Mammary epithelial cell (primary cell): ENCODE results near the gene AP1M1.

ENCODE experiments used
- CTCF ChIP-seq, 2 donors: IDR thresholded peaks in 1 of 2; conservative IDR thresholded peaks in 1 of 2; 2 replicates each; pipeline ENCODE4 v1.5.1; 2011 to 2012; ENCODE audit warnings: inconsistent platforms in 2 of 2, low read length in 2 of 2, mild to moderate bottlenecking in 2 of 2, control low read depth in 1 of 2, low read depth in 1 of 2; ENCODE audit not compliant: insufficient read depth in 1 of 2; ENCODE audit errors: extremely low read depth in 1 of 2
- EZH2 ChIP-seq: IDR thresholded peaks from 2 replicates; pipeline ENCODE4 v1.6.1; 2012; ENCODE audit warnings: low read length, inconsistent platforms, borderline replicate concordance

GRCh38 chr19:16160943-16161560 lies 36.7 kb upstream of the AP1M1 start:
- TF ChIP-seq CTCF (conservative IDR thresholded peaks at IDR 0.05 in 1 of 2, IDR thresholded peaks at IDR 0.05 in 1 of 2; ENCODE audit: extremely low read depth in 1 of 2, insufficient read depth in 1 of 2, low read depth in 1 of 2, low read length in 2 of 2) (no peak), EZH2 (no peak)
